Nephron progenitor cell (in vitro differentiated cells): ENCODE results near the gene PRR33.
"Not testable (repeated sequence)": the region's sequence is repeated elsewhere in the genome, so short reads cannot be mapped to it uniquely, and the experiment has no call there.

Experiments
- DNase-seq: peaks from one replicate; pipeline ENCODE4 v3.0.0; 2021
- H3K27ac Mint-ChIP-seq: 2 replicates; pipeline ENCODE4 v1.8.0; 2021; ENCODE audit warnings: mild to moderate bottlenecking, moderate library complexity, mixed read lengths
- H3K27me3 Mint-ChIP-seq: 2 replicates; pipeline ENCODE4 v1.8.0; 2021; ENCODE audit warnings: mild to moderate bottlenecking, low read depth, mixed read lengths; ENCODE audit not compliant: poor library complexity
- H3K36me3 Mint-ChIP-seq: 2 replicates; pipeline ENCODE4 v1.8.0; 2021; ENCODE audit warnings: low read depth, mixed read lengths
- H3K4me1 Mint-ChIP-seq: 2 replicates; pipeline ENCODE4 v1.8.0; 2021; ENCODE audit warnings: mixed read lengths
- H3K4me3 Mint-ChIP-seq: 2 replicates; pipeline ENCODE4 v1.8.0; 2021; ENCODE audit warnings: mild to moderate bottlenecking, moderate library complexity, mixed read lengths
- H3K9me3 Mint-ChIP-seq: 2 replicates; pipeline ENCODE4 v1.8.0; 2021; ENCODE audit warnings: mild to moderate bottlenecking, moderate library complexity, mixed read lengths
- TF ChIP-seq, protein P1 (sequence below): fragments of 200-600 bp; sonication (generic); IDR thresholded peaks from 2 replicates; pipeline ENCODE4 v1.5.0; 2021; ENCODE audit warnings: antibody characterized with exemption

PRR33 gene

DNA sequence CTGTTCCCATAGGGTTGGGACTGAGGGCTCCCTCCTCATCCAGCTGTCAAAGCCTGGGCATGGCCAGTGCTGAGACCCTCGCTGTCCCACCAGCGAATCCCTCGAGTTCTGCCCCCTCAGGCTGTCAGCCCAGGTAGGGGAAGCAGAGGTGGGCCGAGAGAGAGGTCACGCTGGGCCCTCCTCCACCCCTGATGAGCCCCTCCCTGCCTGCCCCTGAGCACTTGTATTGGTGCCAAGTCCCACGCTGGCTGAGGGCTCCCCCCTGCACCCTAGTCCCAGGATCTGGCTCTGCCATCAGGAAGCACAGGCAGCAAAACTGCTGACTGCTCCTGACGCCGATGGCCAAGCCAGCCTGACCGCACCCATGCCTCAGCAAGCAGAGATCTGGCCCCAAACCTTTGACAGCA lies 3.3 kb downstream of the PRR33 start:
- peaks cover 12% of the 10 kb centered on the region for H3K4me1 Mint-ChIP-seq
- DNase-seq = no peak
- peaks cover 9% of the 10 kb centered on the region for H3K27me3 Mint-ChIP-seq
- TF ChIP-seq, protein P1, sequence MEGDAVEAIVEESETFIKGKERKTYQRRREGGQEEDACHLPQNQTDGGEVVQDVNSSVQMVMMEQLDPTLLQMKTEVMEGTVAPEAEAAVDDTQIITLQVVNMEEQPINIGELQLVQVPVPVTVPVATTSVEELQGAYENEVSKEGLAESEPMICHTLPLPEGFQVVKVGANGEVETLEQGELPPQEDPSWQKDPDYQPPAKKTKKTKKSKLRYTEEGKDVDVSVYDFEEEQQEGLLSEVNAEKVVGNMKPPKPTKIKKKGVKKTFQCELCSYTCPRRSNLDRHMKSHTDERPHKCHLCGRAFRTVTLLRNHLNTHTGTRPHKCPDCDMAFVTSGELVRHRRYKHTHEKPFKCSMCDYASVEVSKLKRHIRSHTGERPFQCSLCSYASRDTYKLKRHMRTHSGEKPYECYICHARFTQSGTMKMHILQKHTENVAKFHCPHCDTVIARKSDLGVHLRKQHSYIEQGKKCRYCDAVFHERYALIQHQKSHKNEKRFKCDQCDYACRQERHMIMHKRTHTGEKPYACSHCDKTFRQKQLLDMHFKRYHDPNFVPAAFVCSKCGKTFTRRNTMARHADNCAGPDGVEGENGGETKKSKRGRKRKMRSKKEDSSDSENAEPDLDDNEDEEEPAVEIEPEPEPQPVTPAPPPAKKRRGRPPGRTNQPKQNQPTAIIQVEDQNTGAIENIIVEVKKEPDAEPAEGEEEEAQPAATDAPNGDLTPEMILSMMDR = no peak
- no peak overlapping the region for H3K4me3 Mint-ChIP-seq
- H3K9me3 Mint-ChIP-seq = no peaks in the 10 kb centered on the region
- H3K36me3 Mint-ChIP-seq = no peaks in the 10 kb centered on the region
- no peak overlapping the region for H3K27ac Mint-ChIP-seq

DNA sequence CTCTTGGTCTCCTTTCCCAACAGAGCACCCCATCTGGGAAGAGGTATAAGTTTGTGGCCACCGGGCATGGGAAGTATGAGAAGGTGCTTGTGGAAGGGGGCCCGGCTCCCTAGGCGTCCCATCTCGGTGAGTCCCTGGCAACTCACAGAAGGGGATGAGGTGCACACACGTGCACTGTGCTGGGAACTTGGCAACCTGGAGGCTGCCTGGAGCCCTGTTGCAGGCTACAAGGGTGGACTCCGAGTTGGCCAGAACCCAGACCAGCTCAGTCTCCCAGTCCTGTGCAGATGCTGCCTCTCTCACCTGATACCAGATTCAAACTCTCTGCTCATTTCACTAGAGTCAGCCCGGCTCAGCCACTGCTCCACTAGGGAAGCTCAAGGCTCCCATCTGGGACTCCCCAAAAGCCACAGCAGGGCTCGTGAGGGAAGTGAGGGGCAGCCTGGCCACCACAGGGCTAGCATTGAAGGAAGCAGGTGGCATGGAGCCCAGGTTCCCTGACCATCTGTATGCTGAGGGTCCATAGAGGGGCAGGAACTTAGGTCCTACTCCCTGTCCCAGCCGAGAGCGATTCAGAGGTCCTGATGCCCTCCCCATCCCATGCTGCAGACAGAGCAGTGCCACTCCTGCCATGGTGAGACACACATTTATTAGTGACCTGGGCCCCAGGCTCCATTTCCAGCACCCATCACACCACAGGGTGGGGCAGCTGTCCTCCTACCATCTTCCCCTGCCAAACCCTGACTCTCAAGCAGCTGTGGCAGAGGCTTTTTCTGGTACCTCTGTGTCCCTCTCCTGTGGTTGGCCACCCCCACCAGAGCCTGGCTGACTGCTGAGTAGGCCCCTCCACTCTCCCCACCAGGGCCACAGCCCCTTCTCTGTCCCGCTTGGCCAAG lies 4.0 kb downstream of the PRR33 start:
- H3K4me1 Mint-ChIP-seq = peaks cover 12% of the 10 kb centered on the region
- no peak for DNase-seq
- TF ChIP-seq, protein P1 = no peak
- no peaks in the 10 kb centered on the region for H3K9me3 Mint-ChIP-seq
- no peak overlapping the region for H3K4me3 Mint-ChIP-seq
- H3K36me3 Mint-ChIP-seq = no peaks in the 10 kb centered on the region
- H3K27ac Mint-ChIP-seq = no peak overlapping the region
- H3K27me3 Mint-ChIP-seq = peaks cover 9% of the 10 kb centered on the region

DNA sequence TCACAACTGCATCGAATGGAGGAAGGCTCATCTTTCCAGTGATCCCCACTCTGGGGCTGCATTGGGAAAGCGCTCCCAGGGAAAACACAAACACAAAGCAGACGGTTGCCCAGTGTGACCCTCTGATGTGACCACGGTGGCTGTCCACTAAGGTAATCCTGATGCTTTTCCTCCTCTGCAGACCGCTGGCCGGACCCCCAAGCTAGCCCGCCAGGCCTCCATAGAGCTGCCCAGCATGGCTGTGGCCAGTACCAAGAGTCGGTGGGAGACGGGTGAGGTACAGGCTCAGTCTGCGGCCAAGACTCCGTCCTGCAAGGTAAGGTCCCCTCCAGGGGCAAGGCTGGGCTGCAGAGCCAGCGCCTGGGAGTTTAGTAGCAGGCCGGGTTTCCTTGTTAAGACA lies 5.1 kb downstream of the PRR33 start:
- DNase-seq, H3K36me3 Mint-ChIP-seq, H3K9me3 Mint-ChIP-seq, H3K27me3 Mint-ChIP-seq, H3K4me3 Mint-ChIP-seq, H3K27ac Mint-ChIP-seq: not testable (repeated sequence)
- H3K4me1 Mint-ChIP-seq = peaks cover 12% of the 10 kb centered on the region

DNA sequence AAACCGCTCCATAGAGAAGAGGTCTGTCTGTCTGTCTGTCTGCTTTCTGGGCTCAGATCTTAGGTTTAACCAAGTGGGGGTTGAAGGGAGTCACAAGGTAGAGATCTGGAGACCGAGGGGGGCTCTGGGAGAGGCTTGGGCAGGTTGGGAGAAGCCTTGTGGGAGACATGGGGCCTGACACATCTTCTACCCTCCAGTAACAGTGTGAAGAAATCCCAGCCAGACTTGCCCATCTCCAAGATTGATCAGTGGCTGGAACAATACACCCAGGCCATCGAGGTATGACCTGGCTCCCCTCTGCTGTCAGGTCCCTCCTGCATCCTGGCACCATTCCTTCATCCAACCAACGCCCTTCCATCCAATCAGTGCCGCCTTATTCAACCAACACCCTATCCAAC lies 7.4 kb downstream of the PRR33 start:
- peaks cover 9% of the 10 kb centered on the region for H3K27me3 Mint-ChIP-seq
- no peak overlapping the region for H3K4me3 Mint-ChIP-seq
- TF ChIP-seq, protein P1 = no peak
- no peaks in the 10 kb centered on the region for H3K9me3 Mint-ChIP-seq
- peaks cover 15% of the 10 kb centered on the region for H3K4me1 Mint-ChIP-seq
- no peak overlapping the region for H3K27ac Mint-ChIP-seq
- DNase-seq = no peak
- H3K36me3 Mint-ChIP-seq = no peaks in the 10 kb centered on the region

DNA sequence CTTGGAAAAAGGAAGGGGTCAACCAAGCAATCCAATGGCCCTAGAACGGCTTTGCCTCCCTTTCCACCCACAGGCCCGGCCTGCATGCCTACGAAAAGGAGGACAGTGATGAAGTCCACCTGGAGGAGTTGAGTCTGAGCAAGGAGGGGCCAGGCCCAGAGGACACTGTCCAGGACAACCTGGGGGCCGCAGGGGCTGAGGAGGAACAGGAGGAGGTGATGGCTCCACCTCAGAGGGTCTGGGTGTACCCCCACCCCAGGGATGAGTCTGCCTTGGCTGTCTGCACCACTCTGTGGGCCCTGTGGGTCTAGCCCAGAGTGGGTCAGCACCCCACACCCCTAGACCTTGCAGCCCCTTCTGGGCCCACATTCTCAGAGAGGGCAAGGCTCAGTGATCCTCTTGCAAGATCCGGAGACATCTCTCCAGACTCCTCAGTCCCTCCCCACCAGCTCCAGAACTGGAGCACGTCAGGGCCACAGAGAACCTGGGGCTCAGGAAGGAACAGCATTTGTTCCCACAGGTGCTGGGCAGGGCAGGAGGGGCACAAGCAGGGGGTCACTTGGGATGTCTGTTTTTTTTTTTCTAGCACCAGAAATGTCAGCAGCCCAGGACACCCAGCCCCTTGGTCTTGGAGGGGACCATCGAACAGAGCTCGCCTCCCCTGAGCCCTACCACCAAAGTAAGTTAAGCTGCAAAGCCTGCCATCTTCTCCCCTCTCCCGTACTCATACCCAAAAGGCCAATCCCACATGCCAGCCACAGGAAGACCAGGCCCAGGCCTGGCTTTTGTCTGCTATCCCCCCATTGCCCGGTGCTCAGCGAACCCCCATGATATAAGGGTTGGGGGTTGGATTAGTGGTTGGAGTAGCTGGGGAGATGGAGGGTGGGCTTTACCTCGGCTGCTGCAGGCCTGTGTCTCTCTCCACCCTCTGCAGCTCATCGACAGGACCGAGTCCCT lies 8.1 kb downstream of the PRR33 start:
- peaks cover 12% of the 10 kb centered on the region for H3K4me1 Mint-ChIP-seq
- H3K36me3 Mint-ChIP-seq = no peaks in the 10 kb centered on the region
- no peak for DNase-seq
- H3K4me3 Mint-ChIP-seq = no peak overlapping the region
- H3K27me3 Mint-ChIP-seq = peaks cover 9% of the 10 kb centered on the region
- H3K9me3 Mint-ChIP-seq = no peaks in the 10 kb centered on the region
- H3K27ac Mint-ChIP-seq = no peak overlapping the region
- TF ChIP-seq, protein P1 = no peak
